Non-pigmented ciliary epithelial cell (primary cell): Measurements from ENCODE around the gene UGT1A10.

Experiments used
- DNase-seq: peaks from one replicate; pipeline ENCODE4 v3.0.0-alpha.2; 2010; ENCODE audit warnings: low read depth

UGT1A10 gene

DNA sequence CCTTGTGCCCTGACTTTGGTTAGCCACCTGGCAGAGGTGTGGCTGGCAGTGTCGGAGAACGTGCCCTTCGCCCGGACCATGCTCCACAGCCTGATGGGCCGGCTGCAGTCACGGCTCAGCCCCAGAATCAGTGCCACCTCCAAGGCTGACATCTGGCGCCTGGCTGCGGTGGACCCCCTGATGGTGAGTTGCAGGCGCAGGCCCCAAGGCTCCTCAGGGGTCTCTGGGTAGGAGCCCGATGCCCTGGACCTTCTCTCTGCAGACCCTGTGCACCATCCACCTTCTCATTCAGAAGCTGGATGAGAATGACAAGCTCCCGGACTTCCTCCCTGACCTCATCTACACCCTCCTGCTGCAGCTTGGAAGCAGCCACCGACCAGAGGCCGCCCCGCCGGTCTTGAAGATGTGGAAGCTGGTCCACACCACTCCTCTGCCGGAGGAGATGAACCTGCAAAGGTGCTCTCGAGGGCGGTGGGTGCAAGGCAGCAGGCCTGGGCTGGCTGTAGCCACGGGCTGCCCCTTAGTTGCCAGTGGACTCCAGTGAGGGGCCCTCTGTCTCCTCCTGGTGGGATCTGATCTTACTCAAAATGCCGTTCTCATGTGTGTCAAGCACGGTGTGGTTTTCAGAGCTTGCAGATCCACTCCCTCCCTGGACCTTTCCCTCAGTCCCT, 186.0 kb downstream of the UGT1A10 start:
- no peak for DNase-seq
